CD14-positive monocyte (primary cell): ENCODE results near the gene NFATC2. TPM values are rescaled to one million over a fixed set of nuclear protein-coding genes. Genes with fewer than 3 reads are reported as not detected.

Experiments
- DNase-seq, 3 donors: peaks; one replicate each; pipeline ENCODE4 v3.0.0-alpha.2; 2011 to 2022
- H2AFZ ChIP-seq: 2 replicates; pipeline ENCODE4 v1.6.0; 2012; ENCODE audit warnings: mild to moderate bottlenecking, low read depth, low read length, inconsistent platforms; ENCODE audit not compliant: insufficient read depth, poor library complexity, severe bottlenecking
- H3K27ac ChIP-seq, 2 donors: 1 replicate in 1 of 2; 2 replicates in 1 of 2; pipeline ENCODE4 v1.5.1; 2012 to 2013; ENCODE audit warnings: low read length in 2 of 2, control low read depth in 1 of 2, inconsistent platforms in 1 of 2, low read depth in 1 of 2, mild to moderate bottlenecking in 1 of 2
- H3K27me3 ChIP-seq, 2 donors: one replicate each; pipeline versions ENCODE4 v1.6.0 to v1.6.1; 2011 to 2013; ENCODE audit warnings: low read length in 2 of 2; ENCODE audit not compliant: control insufficient read depth in 2 of 2, insufficient read depth in 2 of 2
- H3K36me3 ChIP-seq, 2 donors: replicated peaks in 1 of 2; 1 replicate in 1 of 2; 2 replicates in 1 of 2; pipeline versions ENCODE4 v1.5.1 to v1.6.1; 2012 to 2013; ENCODE audit warnings: low read length in 2 of 2, control low read depth in 1 of 2, inconsistent platforms in 1 of 2, mild to moderate bottlenecking in 1 of 2; ENCODE audit not compliant: insufficient read depth in 2 of 2, control insufficient read depth in 1 of 2
- H3K4me1 ChIP-seq, 2 donors: 1 replicate in 1 of 2; 2 replicates in 1 of 2; pipeline versions ENCODE4 v1.5.1 to v1.6.1; 2012 to 2013; ENCODE audit warnings: low read length in 2 of 2, control low read depth in 1 of 2, inconsistent platforms in 1 of 2, mild to moderate bottlenecking in 1 of 2, moderate library complexity in 1 of 2; ENCODE audit not compliant: insufficient read depth in 2 of 2, control insufficient read depth in 1 of 2
- H3K4me2 ChIP-seq: replicated peaks from 2 replicates; pipeline ENCODE3; 2012; ENCODE audit warnings: low read length, moderate library complexity, mild to moderate bottlenecking; ENCODE audit not compliant: poor library complexity, severe bottlenecking; ENCODE audit errors: extremely low read depth
- H3K4me3 ChIP-seq, 3 experiments: fragments of 200-600 bp in 1 of 3; sonication (generic) in 1 of 3; replicated peaks in 1 of 3; 1 replicate in 2 of 3; 2 replicates in 1 of 3; pipeline ENCODE4 v1.5.1; 2011 to 2013; ENCODE audit warnings: low read length in 3 of 3, mild to moderate bottlenecking in 3 of 3, control low read depth in 2 of 3, low read depth in 2 of 3, inconsistent platforms in 1 of 3, moderate library complexity in 1 of 3
- H3K79me2 ChIP-seq: 2 replicates; pipeline ENCODE4 v1.6.0; 2012; ENCODE audit warnings: mild to moderate bottlenecking, control low read depth, inconsistent platforms, low read length, moderate library complexity; ENCODE audit not compliant: insufficient read depth
- H3K9ac ChIP-seq: 2 replicates; pipeline ENCODE4 v1.6.0; 2017; ENCODE audit warnings: low read length, mild to moderate bottlenecking; ENCODE audit not compliant: insufficient read depth, poor library complexity, severe bottlenecking
- H3K9me3 ChIP-seq, 2 donors: replicated peaks in 1 of 2; 1 replicate in 1 of 2; 2 replicates in 1 of 2; pipeline versions ENCODE4 v1.5.1 to v1.6.1; 2012 to 2013; ENCODE audit warnings: low read length in 2 of 2, control low read depth in 1 of 2; ENCODE audit not compliant: control insufficient read depth in 1 of 2, insufficient read depth in 1 of 2
- H4K20me1 ChIP-seq: 2 replicates; pipeline ENCODE4 v1.6.0; 2012; ENCODE audit warnings: mild to moderate bottlenecking, low read length, control low read depth, moderate library complexity; ENCODE audit not compliant: insufficient read depth
- H3K27ac Mint-ChIP-seq, 7 donors: one replicate each; pipeline ENCODE4 v1.8.0; 2020; ENCODE audit warnings: mild to moderate bottlenecking in 7 of 7, mixed read lengths in 7 of 7, moderate library complexity in 6 of 7, inconsistent platforms in 2 of 7
- H3K27me3 Mint-ChIP-seq, 3 donors: one replicate each; pipeline ENCODE4 v1.8.0; 2021 to 2022; ENCODE audit warnings: low read depth in 3 of 3, mild to moderate bottlenecking in 3 of 3, mixed read lengths in 3 of 3, moderate library complexity in 3 of 3, inconsistent platforms in 1 of 3
- H3K36me3 Mint-ChIP-seq, 2 donors: one replicate each; pipeline ENCODE4 v1.8.0; 2020; ENCODE audit warnings: mixed read lengths in 2 of 2, inconsistent platforms in 1 of 2, mild to moderate bottlenecking in 1 of 2
- H3K4me1 Mint-ChIP-seq: one replicate; pipeline ENCODE4 v1.8.0; 2020; ENCODE audit warnings: mild to moderate bottlenecking, mixed read lengths
- H3K4me3 Mint-ChIP-seq, 2 donors: one replicate each; pipeline ENCODE4 v1.8.0; 2020; ENCODE audit warnings: mild to moderate bottlenecking in 2 of 2, mixed read lengths in 2 of 2, moderate library complexity in 1 of 2
- H3K9me3 Mint-ChIP-seq, 7 donors: one replicate each; pipeline ENCODE4 v1.8.0; 2020 to 2022; ENCODE audit warnings: mixed read lengths in 7 of 7, mild to moderate bottlenecking in 6 of 7, moderate library complexity in 6 of 7, inconsistent platforms in 2 of 7
- WGBS: methylation state at CpG from one replicate; pipeline ENCODE4 v1.1.5; 2013; ENCODE audit warnings: missing lambda C conversion rate; ENCODE audit not compliant: insufficient coverage; 5-methylcytosine and 5-hydroxymethylcytosine counted together
- intact Hi-C, 2 donors: fragments of 100-400 bp; cut with micrococcal nuclease; formaldehyde crosslinking; loops; one replicate each; pipeline versions ENCODE4 v1.15.0 to v1.15.1; 2023
- polyA plus RNA-seq, 3 donors: library from polyadenylated mRNA; depleted of rRNA in 1 of 3; unstranded in 2 of 3; stranded (reverse) in 1 of 3; fragments of 300-500 nt in 2 of 3; fragments of >200 nt in 1 of 3; fragmentation: Illumina TruSeq in 2 of 3; gene quantifications; 1 replicate in 2 of 3; 2 replicates in 1 of 3; pipeline ENCODE4 v1.2.3, GENCODE V29; 2012 to 2021
- TF ChIP-seq, protein P1 (sequence below): fragments of 200-600 bp; IDR thresholded peaks from one replicate; pipeline ENCODE4 v1.8.0; 2022; ENCODE audit warnings: antibody characterized with exemption, mild to moderate bottlenecking

NFATC2 gene
- polyA plus RNA-seq, 3 donors, result 0.03 to 0.18 (median 0.11) TPM

DNA sequence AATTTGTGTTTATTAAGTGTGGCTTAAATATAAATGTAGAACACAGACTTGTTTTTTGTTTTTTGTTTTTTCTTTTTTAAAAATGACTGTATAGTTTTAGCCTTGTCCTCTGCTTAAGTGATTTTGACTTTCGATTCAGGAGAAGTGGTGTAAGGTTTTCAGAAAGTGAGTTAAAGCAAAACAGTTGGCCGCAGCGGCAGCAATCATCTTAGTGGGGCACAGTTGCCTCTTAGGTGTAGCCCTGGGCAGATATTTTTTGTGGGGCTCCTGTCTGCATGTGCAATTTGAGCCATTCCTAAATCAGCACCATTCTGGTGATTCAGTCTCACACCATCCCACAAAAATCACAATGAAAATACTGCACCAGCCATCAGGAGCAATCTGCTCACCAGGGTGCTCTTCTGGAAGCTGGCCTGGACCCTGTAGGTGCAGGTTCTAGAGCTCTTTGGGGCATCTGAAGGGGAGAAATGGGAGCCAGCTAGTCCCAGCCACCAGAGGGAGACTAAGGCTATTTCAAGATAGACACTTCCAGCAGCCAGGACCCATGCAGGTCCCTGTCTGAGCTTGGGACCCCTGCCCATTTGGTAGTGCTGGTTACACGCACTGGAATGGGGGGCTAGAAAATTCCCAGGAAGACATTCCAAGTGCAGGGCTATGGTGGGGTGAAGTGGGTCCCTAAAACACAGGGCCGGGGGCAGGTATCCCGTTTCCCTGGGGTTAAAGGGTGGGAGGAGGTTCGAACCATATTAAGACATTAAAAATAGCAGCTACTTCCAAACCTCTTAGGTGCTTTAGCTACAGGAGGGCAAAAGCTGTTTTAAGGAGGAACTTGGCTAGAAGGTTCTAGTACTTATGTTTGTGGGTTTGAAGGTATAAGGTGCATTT lies 156.6 kb downstream of the NFATC2 start:
- H3K4me1 Mint-ChIP-seq, result no peaks in the 10 kb centered on the region
- no peak overlapping the region for H3K27ac ChIP-seq
- no peaks in the 10 kb centered on the region for H3K36me3 Mint-ChIP-seq
- no peaks in the 10 kb centered on the region for H3K9me3 Mint-ChIP-seq
- peaks cover 0 to 1% (median under 1%) of the 10 kb centered on the region in 3 donors for H3K27me3 Mint-ChIP-seq
- intact Hi-C loops, result loop anchor here (5.0 to 10.0 kb wide), 2 partner anchors 206 to 209 kb away; no protein-coding TSS in a partner anchor
- no peak overlapping the region for H3K27ac Mint-ChIP-seq
- H2AFZ ChIP-seq, result no peak overlapping the region
- H3K36me3 ChIP-seq, result no peaks in the 10 kb centered on the region
- no peak for DNase-seq
- WGBS, result 81% methylated on average over 4 of the region's 7 CpGs
- H3K4me2 ChIP-seq, result no peak overlapping the region
- no peaks in the 10 kb centered on the region for H4K20me1 ChIP-seq
- H3K79me2 ChIP-seq, result no peaks in the 10 kb centered on the region
- no peaks in the 10 kb centered on the region for H3K4me1 ChIP-seq
- H3K9ac ChIP-seq, result no peak overlapping the region
- no peaks in the 10 kb centered on the region for H3K27me3 ChIP-seq
- TF ChIP-seq, protein P1, sequence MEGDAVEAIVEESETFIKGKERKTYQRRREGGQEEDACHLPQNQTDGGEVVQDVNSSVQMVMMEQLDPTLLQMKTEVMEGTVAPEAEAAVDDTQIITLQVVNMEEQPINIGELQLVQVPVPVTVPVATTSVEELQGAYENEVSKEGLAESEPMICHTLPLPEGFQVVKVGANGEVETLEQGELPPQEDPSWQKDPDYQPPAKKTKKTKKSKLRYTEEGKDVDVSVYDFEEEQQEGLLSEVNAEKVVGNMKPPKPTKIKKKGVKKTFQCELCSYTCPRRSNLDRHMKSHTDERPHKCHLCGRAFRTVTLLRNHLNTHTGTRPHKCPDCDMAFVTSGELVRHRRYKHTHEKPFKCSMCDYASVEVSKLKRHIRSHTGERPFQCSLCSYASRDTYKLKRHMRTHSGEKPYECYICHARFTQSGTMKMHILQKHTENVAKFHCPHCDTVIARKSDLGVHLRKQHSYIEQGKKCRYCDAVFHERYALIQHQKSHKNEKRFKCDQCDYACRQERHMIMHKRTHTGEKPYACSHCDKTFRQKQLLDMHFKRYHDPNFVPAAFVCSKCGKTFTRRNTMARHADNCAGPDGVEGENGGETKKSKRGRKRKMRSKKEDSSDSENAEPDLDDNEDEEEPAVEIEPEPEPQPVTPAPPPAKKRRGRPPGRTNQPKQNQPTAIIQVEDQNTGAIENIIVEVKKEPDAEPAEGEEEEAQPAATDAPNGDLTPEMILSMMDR, result peak; percentile 5
- no peak overlapping the region for H3K4me3 Mint-ChIP-seq
- H3K4me3 ChIP-seq, result no peak overlapping the region
- H3K9me3 ChIP-seq, result no peaks in the 10 kb centered on the region

DNA sequence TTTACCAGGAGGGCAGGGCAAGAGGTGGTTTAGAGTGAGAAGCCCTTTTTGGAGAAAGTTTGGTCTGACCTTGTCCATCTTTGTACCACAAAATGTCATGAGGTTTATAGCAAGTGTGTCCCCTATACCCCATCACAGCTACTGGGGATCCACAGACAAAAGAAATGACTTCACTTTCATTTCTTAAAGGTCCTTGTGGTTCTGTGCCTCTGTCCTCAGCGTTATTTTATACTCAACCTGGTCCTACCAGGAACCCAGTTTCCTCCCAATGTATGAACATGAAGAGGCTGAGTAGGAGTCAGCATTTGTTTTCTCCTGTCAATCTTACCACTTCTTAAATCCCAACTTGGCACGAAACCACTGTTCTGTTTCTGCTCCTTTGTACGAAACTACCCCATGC lies 157.6 kb downstream of the NFATC2 start:
- Histone ChIP-seq H3K36me3 (no peaks in the 10 kb centered on the region), H3K4me3 (no peak overlapping the region), H2AFZ (no peak overlapping the region), H3K27me3 (no peaks in the 10 kb centered on the region), H3K9me3 (no peaks in the 10 kb centered on the region), H3K9ac (no peak overlapping the region), H3K4me2 (no peak overlapping the region), H3K79me2 (no peaks in the 10 kb centered on the region), H4K20me1 (no peaks in the 10 kb centered on the region), H3K4me1 (no peaks in the 10 kb centered on the region), H3K27ac (no peak overlapping the region)
- H3K27ac Mint-ChIP-seq, result no peak overlapping the region
- no peak overlapping the region for H3K4me3 Mint-ChIP-seq
- TF ChIP-seq, protein P1, result no peak
- H3K4me1 Mint-ChIP-seq, result no peaks in the 10 kb centered on the region
- WGBS, result 100% methylated on average over 1 of the region's 3 CpGs
- H3K27me3 Mint-ChIP-seq, result peaks cover 0 to 3% (median 1%) of the 10 kb centered on the region in 3 donors
- intact Hi-C loops, result loop anchor here (5.0 to 10.0 kb wide), 2 partner anchors 207 to 210 kb away; no protein-coding TSS in a partner anchor
- DNase-seq, result no peak
- no peaks in the 10 kb centered on the region for H3K9me3 Mint-ChIP-seq
- H3K36me3 Mint-ChIP-seq, result no peaks in the 10 kb centered on the region
